Stimulated activated CD4-positive, alpha-beta T cell treated with anti-CD3 and anti-CD28 coated beads, Interleukin-2, amount 100 ng/mL, for 24 hours (primary cell): Measurements from ENCODE around the gene RBM22.
A peak's percentile ranks its signal among the peaks of the same experiment; 100 is the strongest.
"Not testable (repeated sequence)": the region's sequence is repeated elsewhere in the genome, so short reads cannot be mapped to it uniquely, and the experiment has no call there.

ENCODE experiments used
- DNase-seq, 2 donors: peaks; one replicate each; pipeline ENCODE4 v3.0.0-alpha.2; 2020

RBM22 gene

DNA sequence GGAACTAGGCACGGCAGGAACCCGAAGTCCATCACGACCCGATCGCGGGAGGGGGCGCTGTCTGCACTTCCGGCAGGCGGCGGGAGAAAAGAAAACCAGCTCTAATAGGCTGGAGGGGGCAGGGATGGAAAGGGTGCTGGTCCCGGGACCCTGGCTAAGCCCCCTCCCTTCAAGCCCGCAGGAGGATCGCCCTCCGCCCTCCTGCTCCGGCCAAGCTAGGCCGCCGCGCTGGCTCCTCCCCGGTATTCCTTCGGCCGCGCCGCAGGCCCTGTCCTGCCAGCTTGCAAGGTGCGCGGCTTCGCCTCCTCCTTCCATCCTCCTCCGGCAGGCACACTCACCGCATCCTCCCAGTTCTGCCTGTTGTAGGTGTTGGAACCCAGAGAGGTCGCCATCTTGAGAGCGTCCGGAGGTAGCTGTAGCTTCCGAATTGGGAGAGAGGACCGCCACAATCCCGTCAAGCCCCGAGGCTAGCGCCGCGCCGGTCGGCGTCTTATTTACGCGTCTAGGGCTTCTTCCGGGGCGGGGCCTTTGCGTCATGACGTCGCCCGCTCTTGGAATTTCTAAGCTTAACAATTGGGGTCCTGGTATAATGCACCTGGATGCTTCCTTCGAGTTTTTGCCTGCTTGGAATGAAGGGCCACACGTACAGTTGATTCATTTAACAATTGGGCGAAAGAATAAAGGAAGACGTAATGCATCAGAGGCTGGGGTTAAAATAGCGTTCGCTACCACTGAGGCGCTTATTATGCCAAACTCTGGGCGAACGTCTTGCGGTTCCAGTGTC lies at the start of gene RBM22:
Gene RBM22 (minus strand): TSS at position 469 of the 784 bp plus-strand sequence. CDS start 77 bp downstream, at position 392.
- DNase-seq, result peak; percentile 93

DNA sequence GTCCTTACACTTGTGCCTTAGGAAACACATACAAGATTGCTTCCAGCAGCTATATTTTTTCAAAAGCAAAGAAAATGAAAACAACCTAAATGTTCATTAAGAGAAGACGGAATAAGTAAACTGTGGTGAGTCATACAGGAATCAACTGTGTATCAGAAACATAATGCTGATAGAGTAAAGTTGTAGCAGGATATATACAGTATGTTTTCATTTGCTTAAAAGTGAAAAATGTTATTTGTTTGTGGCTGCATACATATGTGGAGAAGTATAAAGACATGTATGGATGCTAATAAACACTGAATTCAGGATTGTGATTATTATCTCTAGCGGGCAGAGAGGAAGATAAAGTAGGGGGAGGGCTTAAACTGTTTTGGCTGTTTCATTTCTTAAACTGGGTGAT lies 49.6 kb upstream of the RBM22 start:
- no peak for DNase-seq

DNA sequence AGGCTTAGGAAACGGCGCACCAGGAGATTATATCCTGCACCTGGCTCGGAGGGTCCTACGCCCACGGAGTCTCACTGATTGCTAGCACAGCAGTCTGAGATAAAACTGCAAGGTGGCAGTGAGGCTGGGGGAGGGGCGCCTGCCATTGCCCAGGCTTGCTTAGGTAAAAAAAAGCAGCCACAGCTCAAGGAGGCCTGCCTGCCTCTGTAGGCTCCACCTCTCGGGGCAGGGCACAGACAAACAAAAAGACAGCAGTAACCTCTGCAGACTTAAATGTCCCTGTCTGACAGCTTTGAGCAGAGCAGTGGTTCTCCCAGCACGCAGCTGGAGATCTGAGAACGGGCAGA lies 42.3 kb upstream of the RBM22 start:
- not testable (repeated sequence) for DNase-seq

DNA sequence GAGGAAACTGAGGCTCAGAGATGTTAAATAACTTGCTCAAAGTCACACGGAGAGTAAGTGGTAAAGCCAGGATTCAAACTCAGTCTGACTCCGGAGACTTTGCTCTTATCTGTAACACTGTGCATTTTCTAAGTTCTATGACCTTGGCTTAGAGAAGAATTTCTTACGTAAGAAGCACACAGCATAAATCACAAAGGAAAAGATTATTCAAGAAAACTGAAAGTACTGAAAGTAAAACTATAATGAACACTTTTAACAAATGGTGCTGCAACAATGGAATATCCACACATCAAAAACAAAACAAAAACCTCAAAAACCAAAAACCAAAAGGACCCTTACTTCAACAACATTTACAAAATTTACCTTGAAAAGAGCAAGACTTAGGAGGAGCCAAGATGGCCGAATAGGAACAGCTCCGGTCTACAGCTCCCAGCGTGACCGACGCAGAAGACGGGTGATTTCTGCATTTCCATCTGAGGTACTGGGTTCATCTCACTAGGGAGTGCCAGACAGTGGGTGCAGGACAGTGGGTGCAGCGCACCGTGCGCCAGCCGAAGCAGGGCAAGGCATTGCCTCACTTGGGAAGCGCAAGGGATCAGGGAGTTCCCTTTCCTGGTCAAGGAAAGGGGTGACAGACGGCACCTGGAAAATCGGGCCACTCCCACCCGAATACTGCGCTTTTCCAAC lies 41.7 kb upstream of the RBM22 start:
- DNase-seq, result not testable (repeated sequence)

DNA sequence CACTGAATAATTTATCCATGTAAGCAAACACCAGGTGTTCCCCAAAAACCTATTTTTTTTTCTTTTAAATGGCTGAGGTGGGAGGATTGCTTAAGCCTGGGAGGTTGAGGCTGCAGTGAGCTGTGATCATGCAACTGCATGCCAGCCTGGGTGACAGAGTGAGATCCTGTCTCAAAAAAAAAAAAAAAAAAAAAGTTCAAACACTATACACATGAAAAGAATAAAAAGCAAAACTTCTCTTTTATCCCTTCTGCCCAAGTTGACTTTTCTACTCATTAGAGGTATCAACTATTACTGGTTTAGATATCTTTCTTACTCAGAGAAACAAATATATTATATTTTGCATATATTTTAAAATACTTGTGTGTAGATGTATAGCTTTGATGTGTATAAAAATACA lies 40.1 kb upstream of the RBM22 start:
- no peak for DNase-seq

DNA sequence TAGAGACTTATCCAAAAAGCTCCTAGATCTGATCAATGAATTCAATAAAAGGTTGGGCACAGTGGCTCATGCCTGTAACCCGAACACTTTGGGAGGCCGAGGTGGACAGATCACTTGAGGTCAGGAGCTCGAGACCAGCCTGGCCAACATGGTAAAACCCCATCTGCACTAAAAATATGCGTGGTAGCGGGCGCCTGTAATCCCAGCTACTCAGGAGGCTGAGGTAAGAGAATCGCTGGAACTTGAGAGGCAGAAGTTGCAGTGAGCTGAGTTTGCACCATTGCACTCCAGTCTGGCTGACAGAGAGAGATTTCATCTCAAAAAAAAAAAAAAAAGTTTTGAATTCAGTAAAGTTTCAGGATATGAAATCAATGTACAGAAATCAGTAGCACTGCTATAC lies 38.0 kb upstream of the RBM22 start:
- DNase-seq, result no peak

DNA sequence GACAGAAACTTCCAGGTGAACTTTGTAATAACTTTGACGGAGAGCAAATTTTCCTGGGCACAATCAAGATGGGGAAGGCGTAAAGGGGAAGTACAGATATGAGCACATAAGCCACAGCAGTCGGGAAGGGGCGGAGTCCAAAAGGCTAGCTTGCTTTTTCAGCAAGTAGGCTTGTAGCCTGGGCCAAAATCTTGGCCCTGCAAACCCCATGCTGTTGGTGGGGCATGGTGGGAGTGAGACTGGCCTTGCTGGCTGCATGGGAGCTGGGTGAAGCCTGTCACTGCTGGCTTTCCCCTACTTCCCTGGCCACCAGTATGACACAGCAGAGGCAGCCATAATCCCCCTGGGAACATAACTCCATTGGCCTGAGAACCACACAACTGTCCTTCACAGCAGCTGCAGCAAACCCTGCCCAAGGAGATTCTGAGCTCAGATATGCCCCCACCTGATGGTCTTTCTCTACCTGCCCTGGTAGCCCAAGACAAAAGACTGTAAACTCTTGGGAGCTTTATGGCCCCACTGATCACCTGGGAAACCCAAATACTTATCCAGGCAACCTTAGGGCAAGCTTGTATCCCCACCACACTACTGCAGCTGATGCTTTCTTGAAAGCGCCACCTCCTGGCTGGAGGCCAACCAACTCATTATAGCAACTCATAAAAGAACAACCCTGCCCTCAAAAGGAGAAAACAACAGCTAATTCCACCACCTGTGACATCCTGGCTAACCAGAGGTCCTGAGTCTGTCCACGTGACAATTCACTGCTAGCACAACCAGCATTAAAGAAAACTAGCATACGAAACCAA lies 33.9 kb upstream of the RBM22 start:
- peak in 1 of 2 donors; percentile 22 for DNase-seq

DNA sequence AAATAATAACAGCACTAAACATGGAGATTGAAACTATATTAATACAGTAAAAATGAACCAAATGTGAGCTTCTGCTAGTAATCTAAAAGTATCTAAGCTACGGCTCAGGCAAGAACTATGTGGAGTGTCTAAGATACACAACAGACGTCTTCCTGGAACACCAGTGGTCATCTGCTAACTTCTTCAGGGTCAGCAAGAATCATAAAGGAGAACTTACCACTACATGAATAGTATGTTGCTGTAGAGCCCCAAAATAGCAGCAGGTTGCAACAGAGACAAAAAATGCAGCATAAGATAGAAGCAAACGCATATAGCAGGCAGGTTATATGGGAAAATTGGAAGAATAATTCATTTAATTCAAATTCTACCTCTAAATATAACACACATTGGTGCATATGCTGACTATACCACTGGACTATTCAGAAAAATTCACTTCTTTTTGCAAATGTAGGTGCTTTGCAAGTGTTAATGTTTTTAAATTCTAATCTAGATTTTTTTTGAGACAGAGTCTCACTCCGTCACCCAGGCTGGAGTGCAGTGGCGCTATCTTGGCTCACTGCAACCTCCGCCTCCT lies 30.9 kb upstream of the RBM22 start:
- no peak for DNase-seq

DNA sequence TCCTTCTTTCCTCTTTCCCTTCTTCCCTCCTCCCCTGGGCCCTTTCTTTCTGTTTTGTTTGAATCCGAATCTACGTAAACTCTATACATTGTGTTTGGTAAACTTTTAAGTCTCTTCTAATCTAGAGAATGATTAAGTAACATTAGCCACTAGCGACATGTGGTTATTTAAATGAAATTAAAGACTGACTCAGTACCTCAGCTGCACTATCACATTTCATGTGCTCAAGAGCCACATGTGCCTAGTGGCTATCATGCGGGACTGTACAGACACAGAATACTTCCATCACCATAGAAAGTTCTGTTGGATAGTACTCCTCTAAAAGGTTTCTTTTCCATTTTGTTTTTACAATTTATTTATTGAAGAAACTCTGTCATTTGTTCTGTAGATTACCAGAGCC lies 29.0 kb upstream of the RBM22 start:
- DNase-seq, result no peak

DNA sequence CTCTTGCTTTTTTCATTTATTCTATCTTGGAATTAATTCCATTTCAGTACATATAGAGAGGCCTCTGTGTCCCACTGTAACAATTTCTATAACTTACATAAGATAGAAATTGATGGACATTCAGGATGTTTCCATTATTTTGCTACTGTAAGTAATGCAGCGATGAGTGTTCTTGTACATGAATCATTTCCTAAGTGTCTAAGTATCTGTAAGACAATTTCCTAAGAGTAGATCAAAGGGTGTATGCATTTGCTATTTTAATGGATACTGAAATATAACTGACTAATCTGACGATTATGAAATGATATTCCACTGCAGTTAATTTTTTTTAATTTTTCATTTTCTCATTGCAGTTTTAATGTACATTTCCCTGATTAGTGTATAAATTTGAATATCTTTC lies 23.0 kb upstream of the RBM22 start:
- DNase-seq, result no peak

DNA sequence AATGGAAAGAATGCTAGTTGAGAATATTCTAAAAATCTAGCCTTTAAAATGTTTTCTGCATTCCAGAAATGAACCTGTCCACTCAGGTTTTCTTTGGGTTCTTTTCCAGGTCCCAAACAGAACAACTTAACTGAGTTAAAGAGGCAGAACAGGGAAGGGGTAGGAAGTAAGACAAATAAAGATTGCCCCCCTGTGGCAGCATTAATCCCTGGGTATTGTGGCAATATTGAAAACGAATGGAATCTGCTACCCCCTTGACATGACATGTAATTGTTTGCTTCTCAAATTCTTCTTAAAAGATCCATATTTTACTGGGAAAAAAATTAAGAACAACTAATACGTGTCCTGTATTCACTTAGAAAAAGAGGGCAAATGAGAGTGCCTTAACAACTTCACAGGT lies 9.3 kb upstream of the RBM22 start:
- DNase-seq, result no peak

DNA sequence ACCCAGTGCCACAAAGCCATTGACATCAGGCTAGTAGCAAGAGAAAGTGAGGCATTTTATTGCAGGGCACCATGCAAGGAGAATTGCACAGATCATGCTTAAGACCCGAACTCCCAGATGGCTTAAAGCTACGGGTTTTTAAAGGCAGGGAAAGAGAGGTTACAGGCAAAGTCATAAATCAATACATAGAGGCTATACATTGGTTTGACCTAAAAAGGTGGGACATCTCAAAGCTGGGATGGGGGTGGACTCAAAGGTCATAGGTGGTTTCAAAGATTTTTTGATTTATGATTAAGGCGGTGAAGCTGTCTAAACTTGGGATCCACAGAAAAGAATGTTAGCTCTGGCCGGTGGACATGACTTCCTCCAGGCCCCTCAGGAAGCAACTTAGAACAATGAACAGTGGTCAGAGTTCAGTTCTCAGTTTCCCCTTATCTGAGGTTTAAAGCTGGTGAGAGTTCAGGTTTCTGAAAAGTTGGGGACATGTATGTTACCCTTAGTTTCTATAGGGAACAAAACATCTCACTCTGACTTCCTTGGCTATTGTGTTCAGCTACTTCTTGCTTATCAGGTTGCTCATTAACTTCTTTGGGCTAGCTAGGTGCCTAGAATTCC lies 6.0 kb upstream of the RBM22 start:
- no peak for DNase-seq

DNA sequence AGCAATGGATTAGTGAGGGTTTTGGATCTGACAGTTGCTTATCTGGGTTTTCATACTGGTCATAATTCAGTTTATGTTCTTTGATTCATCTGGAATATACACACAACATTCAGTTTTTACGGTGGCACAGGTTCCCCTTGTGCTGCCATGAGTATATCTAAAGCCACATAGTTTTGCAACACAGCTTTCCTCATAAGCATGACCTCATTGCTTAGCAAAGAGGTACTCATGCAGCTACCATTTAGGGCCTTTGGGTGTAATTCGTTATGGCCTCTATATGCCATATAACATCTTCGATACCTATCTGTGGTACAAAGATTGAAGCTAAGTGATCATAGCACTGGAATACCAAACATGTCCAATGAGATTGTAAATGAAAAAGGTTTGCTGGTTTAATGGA lies 2.9 kb upstream of the RBM22 start:
- no peak for DNase-seq

DNA sequence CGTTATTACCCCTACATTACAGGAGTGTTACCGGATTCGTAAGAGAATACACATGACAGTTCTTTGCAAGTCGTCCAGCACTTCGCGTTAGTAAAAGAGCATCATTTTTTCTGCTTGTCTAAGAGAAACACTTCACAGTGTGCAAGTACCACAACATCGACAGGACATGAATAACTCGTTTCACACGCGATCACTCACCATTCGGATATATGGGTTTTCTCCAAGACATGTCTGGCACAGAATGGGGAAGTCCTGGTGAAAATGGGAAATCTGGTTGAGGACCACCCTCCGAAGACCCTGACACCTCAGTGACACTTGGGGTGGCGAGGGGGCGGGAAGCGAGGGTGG lies 642 bp downstream of the RBM22 start:
- no peak for DNase-seq

DNA sequence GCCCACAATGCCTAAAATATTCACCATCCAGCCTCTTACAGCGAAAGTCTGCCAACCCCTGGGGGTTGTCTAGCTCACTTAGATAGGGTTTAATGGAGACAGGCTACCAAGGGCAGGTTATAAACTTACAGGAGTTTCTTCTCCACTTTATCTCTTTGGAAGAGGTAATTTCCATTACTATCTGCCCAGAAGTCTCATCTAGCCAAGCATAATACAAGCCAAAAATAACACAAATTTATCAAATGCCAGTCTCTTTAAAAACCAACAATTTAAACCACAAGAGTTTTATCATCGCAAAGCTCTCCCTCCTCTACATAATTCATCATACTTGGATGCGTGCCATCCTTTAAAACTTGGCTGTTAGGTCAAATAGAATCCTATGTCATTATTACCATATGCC lies 6.2 kb downstream of the RBM22 start:
- no peak for DNase-seq

DNA sequence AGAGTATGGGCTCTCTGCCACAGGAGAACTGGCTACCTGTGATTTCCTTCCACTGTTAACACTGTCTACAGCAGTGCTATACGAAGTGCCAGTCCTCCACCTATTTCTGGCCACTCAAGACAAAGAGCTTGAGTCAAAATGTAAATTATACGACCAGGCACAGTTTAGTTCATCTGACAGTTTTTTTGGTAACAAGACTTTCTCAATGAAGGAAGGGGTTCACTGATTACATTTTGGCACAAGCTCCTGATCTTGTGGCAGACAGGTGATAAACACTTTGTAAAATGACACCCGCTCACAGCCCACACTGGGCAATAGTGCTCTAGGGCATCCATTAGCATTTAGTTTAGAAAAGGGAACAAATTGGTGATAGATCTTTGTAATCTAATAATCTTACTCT lies 8.6 kb downstream of the RBM22 start:
- DNase-seq, result no peak

DNA sequence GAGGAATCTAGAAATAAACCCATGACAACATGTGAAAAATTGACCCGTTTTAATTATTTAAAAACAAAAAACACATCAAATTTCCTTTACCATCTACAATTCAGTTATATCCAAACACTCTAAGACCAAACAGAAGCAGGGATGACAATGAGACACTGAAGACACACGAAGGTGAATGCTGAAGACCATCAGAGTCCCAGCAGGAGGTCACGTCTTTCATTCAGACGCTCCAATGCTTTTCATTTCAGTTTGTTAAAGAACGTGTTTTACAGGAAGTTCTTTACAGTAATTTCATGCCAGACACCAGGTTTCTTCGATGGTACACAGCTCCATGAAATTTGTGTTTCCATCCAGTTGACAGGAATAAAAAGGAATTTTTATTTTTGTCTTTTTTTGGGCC lies 10.1 kb downstream of the RBM22 start:
- DNase-seq, result no peak

DNA sequence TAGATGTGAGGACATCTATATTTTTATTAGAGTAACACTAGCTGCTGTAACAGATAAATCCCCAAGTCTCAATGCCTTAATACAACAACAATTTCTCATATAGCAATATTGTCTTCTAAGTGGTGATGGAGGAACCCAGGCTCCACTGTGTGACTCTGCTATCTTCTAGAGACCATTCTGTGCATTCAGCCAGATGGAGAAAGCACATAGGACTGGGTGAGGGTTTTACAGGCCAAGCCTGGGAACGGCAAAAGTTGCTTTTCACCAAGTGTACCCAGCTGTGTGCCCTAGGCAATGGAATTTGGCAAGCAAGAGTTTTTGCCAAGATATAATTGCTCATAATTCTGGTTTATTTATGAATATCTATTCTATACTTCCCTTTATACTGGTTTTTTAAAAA lies 11.7 kb downstream of the RBM22 start:
- no peak for DNase-seq

DNA sequence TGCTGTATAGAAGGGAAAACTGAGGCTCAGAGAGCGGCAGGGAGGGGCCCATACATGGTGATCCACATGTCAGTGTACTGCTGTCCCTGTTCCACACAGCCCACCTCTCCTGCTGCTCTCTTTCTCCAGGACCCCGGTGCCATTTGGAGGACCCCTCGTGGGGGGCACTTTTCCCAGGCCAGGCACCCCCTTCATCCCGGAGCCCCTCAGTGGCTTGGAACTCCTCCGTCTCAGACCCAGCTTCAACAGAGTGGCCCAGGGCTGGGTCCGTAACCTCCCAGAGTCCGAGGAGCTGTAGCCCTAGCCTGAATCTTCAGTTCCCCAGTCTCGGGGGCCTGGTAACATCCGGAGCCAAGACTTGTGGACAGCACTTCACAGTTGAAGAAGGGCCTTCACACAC lies 24.3 kb downstream of the RBM22 start:
- DNase-seq, result no peak

DNA sequence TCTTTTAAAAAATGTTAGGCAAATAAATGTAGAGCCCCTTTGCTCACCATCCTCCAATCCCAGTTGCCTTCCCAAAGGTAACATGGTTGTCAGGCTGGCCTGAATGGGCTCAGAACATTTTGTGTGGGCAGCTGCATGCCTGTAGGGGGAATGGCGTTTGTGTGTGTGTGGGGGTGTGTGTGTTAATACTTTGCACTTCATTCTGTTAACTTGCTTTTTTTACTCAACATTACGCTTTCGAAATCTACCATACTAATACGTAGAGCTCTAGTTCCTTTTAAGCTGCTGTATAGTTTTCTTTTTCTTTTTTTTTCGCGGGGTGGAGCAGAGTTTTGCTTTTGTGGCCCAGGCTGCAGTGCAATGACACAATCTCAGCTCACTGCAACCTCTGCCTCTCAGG lies 25.8 kb downstream of the RBM22 start:
- DNase-seq, result no peak

DNA sequence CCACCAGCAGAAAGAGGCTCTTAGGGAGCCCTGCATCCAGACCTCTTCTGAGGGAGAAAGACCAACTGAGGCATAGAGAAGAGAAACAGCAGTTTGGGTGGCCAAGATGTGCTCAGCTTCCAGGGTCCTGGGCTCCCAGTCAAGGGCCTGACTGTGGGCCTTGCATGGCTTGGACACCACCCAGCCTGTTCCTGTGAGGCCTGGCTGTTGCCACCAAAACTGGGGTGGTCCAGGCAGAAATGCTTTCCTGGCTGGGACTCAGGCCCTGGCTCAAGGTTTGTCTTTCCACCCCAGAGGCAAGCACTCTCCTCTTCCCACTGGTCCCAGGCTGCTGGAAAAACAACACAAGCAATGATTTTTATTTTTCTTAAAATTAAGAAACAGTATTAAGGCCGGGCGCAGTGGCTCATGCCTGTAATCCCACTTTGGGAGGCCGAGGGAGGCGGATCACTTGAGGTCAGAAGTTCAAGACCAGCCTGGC lies 26.5 kb downstream of the RBM22 start:
- no peak for DNase-seq

DNA sequence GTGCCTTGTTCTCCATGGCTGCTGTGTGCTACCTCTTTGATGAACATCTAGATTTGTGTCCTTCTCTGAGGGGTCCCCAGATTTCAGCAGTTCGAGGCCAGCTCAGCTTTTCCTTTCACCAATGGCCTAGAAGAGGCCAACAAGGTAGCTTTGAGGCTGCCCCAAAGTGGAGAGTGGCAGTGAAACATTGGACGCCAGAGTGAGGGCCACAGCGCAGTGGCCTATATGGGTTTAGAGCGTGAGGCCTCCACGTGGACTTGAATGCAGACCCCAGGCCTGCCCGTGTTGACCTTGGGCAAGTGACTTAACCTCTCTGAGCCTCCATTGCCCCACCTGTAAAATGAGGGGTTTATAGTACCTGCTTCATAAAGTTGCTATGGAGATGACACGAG lies 28.0 kb downstream of the RBM22 start:
- no peak for DNase-seq

DNA sequence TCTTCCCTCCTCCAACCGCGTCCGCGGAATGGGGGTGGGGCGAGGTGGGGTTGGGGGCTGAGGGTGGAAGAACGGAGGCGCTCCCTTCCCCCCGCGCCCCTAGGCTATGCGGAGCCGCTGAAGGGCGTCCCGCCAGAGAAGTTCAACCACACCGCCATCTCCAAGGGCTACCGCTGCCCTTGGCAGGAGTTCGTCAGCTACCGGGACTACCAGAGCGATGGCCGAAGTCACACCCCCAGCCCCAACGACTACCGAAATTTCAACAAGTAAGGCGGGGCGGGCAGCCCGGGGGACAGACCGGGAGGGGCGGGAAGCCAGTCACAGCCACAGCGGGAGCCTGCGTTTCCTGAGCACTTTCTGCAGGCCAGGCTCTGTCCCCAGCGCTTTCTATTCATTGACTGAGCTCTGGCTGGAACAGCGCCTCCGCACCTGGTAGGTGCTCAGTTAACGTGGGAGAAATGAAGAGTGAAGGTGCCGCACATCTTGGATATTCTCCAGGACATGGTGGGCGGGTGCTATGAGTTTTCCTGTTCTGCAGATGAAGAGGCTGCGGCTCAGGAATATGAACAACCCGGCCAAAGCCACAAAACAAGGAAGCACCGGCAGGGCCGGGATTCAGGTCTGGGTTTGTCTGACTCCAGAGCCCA lies 28.5 kb downstream of the RBM22 start:
- DNase-seq, result peak; percentile 26 to 42
